GM19324 (cell line): ENCODE results near the gene CHIC2.
"Not testable (repeated sequence)": the region's sequence is repeated elsewhere in the genome, so short reads cannot be mapped to it uniquely, and the experiment has no call there.

Experiments used
- ATAC-seq: cut with Tn5 transposase; IDR thresholded peaks from one replicate; pipeline ENCODE4 v1.9.1; 2021; ENCODE audit warnings: mild to moderate bottlenecking, moderate library complexity; ENCODE audit not compliant: unreplicated experiment, low FRiP score

The CHIC2 gene

GRCh38 chr4:54064317-54065111 lies at the start of gene CHIC2:
CHIC2 (minus strand) TSS chr4:54064605; CDS start chr4:54064300, 305 bp downstream.
- peak; percentile 97 for ATAC-seq

DNA sequence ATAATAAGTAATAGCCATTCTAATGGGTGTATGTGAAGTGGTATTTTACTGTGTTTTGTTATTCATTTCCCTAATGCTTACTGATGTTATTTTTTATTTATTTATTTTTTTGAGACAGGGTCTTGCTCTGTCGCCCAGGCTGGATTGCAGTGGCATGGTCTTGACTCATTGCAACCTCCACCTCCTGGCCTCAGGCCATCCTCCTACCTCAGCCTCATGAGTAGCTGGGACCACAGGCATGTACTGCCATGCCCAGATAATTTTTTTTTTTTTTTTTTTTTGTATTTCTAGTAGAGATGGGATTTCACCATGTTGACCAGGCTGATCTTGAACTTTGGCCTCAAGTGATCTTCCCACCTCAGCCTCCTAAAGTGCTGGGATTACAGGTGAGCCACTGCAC lies 48.8 kb upstream of the CHIC2 start:
- not testable (repeated sequence) for ATAC-seq

GRCh38 chr4:54110019-54110416 lies 45.6 kb upstream of the CHIC2 start:
- ATAC-seq, result no peak

DNA sequence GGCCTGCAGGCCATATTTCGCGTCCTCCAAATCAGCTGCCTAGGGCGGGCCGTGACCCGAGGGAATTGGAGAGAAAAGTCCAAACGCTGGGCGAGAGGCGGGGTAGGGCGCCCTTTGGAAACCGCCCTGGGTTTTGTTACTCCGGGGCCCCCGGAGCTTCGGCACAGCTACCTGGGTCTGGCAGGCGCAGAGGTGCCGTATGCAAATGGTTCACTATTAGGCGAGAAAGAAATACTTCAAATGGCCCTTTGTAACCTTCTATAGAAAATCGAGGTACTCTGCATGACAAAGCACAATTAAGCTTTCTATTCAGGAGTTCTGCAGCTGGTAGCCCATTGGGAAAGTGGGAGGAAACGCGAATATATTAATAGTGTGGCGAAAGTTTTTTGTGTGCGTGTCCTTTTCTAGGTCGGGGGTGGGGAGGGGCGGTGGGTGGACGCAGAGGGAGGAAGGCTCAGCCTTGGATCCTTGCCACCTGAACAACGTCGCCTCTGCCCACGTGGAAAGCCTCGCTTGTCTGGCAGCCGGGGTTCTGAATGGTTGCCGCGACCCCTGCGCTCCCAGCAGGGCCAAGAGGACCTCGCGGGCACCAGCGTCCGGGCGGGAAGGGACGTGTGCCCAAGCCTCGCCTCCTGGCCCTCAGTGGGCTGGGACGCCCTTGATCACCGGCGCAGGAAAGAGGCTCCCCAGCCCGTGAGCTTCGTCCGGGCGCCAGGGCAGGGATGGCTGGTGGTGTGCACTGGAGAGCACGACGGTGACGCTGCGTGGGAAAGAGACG lies 45.0 kb upstream of the CHIC2 start:
- no peak for ATAC-seq

DNA sequence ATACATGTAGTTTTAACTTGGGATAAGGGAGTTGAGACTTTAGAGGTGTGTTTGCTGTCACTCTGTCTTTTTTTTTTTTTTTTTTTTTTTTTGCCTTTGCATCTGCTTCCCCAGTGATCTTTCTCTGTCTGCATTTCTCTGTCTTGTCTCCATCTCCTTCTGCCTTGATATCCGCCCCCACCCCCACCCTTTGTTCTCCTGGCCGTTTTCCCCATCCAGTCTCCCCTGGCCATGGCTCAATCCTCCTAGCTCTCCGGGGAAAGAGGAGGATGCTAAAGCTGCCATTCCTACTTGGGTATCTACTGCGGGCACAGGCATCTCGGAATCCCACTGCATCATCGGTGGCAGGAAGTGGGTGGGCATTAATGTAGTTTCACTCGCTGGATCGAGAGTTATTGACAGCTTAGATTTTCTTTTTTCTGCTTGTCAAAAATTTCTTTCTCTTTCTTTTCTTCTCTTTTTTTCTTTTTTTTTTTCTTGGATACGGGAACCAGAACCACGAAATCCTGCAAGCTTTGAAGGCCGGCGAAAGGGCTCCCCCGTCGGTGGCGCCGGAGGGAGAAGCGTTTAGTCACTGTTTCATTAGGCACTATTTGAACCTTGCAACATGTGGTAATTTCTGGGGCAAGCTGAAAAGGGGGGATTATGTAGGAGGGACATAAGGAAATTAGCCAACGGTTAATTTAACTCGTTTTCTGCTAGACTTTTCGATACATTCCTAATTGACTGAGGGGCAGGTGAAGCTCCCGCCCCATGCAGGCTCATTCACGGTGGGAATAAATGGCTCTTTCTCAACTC lies 43.7 kb upstream of the CHIC2 start:
- ATAC-seq, result no peak

DNA sequence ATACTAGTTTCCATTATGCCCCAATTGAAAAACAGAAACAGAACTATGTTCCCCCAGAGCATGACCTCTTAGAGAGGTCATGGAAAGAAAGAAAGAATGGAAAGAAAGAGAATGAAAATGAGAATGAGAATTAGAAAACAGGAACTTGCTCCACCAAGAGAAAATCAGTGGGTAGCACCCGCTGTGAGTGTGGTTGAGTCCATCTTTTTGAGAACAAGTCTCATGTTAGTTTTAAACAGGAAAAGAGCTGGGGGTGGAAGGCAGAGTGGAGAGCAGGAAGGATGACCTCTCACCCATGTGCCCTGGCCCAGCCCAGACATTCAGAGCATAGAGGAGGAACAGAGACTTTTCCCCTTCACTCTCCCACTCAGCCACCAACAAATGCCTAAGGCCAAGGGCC lies 40.5 kb upstream of the CHIC2 start:
- ATAC-seq, result peak; percentile 56

DNA sequence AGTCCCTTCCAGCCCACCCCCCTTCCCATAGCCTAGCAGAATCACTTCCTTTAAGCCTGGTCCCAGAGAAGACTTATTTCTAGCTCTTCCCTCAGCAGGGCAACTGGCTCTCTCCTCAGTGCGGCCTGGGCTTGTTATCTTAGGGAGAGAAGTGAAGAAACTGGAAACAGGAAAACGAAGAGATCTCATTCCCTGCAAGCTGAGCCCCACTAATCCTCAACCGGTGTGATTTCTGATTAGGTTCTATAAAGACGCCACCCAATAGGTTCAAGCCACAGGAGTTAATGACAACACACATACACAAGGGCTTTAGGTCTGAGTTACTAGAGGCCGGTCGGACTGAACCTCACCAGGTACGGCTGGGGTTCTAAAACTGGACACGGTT lies 38.8 kb upstream of the CHIC2 start:
- no peak for ATAC-seq

DNA sequence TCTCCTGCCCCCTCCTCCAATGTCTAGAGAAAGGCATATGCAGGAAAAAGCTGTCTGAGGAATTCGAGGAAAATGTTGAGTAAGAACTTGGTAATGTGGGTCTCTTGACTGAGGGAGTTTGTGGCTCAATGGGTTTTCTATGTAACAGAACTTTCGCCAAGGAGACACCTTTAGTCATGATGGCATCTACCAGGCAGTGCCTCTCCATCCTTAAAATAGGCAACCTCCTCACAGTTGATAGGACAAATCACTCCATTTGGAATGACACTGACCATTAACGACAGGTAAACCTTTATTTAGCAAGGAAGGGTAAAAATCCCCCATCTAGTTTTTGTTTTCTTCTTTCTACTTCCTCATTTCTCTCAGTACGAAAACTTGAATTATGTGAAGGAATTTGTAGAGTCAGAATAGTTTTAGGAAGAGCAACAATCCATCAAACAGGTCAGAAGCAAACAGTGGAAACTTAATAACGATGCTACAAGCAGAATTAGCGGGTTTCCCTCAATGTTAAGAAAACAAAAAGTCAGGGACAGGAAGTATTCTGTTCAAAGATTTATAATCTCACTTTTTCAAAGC lies 38.2 kb upstream of the CHIC2 start:
- ATAC-seq, result no peak

GRCh38 chr4:54101190-54102041 lies 37.0 kb upstream of the CHIC2 start:
- ATAC-seq, result no peak

GRCh38 chr4:54100595-54101189 lies 36.3 kb upstream of the CHIC2 start:
- no peak for ATAC-seq

DNA sequence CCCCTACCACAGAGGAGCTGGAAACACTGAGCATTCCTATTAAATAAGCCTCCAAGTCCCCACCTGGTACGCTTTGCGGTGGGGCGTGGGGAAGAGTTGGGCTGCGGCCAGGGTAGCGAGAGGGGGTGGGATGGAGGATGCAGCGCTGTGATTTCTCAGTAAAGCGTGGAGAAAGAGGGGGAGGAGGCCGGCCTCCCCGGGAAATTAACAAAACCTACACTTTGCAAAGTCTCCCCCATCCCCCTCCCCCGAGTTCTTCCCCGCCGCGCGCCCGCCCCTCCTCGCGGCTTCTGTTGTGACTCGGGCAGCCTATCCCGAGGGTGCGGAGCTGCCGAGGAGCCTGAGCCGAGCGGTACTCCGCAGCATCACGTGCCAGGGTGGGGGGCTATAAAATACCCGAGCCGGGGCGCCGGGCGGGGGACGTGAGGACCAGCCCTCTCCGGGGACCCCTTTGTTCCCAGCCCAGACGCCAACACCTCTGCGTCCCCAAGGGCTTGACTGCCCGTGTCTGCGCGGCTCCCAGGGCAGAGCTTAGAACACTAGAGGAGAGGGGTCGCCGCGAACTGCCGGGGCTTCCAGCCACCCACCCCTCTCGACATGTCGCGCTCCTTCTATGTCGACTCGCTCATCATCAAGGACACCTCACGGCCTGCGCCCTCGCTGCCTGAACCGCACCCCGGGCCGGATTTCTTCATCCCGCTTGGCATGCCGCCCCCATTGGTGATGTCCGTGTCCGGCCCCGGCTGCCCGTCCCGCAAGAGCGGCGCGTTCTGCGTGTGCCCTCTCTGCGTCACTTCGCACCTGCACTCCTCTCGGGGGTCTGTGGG lies 35.6 kb upstream of the CHIC2 start, which contains the start of gene GSX2:
TSS of gene GSX2 (plus strand) at position 416 of the 827 bp plus-strand sequence. CDS start at position 598, 182 bp downstream.
- no peak for ATAC-seq

DNA sequence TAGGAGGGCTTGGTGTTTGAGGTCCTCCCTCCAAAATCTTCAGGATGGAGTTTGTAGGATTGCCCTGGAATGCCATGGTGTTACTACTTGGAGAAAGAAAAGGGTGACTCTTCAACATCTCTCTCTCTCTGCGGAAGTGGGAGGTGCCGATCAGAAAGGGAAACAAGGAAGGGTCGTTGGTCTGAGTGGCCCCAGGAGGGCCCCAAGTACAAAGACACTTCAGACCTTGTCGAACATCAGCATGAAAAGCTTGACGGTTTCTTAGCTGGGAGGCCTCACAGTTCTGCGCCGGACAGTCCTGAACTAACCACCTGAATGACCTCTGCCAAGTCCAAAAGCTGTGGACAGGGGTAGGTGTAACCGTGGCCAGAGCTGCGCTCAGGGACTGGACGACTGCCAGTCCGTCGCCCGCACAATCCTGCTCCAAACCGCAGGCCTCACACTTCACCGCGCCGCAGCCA lies 34.9 kb upstream of the CHIC2 start:
- no peak for ATAC-seq

DNA sequence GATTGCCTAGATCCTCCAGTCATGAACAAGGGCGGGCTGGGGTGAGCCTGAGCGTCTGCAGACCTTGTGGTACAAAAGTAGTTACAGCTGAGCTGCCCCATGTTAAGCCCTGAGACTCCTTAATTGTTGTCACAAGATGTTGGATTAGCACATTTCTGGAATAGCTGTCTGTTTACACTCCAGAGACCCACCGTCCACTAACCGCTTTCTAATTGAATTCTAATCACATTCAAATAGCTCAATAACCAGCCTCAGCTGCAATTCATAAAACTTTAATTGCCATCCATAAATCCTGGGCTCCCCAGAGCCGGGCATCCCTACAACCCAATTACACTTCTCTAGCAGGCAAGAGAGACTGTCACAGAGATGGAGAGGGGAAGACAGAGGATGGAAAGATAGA lies 34.0 kb upstream of the CHIC2 start:
- no peak for ATAC-seq

DNA sequence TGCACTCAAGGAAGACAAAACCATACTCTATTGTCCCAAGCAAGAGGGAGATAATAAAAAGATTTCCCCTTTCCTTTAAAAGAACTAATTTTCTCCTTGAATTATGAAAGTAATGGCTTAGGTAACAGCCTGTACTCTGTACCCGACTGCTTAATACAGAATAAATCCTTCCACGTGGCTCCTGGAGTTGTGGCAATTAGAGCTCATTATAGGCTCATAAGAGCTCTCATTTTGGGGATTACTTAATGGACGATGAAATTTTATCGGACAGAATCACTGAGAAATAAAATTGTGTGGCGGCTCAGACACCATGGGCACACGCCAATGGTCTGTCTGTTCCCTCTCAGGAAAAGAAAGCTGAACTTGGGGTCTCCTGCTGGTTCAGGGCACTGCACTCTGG lies 32.7 kb upstream of the CHIC2 start:
- no peak for ATAC-seq

DNA sequence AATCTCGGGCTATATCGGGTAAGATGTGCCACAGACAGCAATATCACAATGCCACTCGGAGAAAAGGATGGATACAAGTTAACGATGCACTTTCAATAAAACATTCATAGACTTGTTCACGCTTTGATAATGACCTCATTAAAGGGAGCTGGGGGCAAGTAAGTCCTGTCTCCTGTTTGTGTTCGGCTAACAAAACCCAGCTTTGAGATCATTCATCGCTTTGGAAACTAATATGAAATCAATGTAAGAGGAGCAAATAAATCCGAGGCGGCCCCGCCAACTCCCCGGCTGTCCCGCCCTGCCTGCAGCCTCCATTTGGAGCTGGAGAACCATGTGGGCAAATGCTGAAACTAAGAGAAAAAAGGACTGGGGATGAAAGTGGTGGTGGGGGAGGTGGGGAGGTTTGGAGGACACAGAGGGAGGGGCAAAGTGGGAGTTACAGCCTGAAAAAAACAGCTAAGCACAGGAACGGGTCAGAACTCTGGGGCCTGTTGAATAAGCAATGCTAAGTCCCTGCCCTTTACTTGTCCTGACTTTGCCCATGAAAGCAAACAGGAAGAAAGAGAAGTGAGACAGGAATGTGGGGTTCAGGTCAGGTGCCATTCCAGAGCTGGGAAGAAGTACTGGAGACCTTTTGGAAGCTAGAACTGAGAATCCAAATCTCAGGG lies 32.0 kb upstream of the CHIC2 start:
- ATAC-seq, result no peak

- no peak for ATAC-seq
Measured at GRCh38 chr4:54095110-54095825, 30.9 kb upstream of the CHIC2 start.

GRCh38 chr4:54094451-54094850 lies 30.0 kb upstream of the CHIC2 start:
- no peak for ATAC-seq
